Loucy (cell line): Measurements from ENCODE around the gene ATP11B.

Experiments used
- CTCF ChIP-seq: fragments of 200-600 bp; sonication (generic); conservative IDR thresholded peaks from 2 replicates; pipeline ENCODE4 v1.5.1; 2014; ENCODE audit warnings: mild to moderate bottlenecking, antibody characterized with exemption, low read length
- EZH2phosphoT487 ChIP-seq: fragments of 200-600 bp; IDR thresholded peaks from 2 replicates; pipeline ENCODE4 v1.6.1; 2018; ENCODE audit warnings: antibody characterized with exemption, mild to moderate bottlenecking, moderate library complexity, borderline replicate concordance

- TF ChIP-seq EZH2phosphoT487, result no peak
- TF ChIP-seq CTCF, result no peak
Observed at GRCh38 chr3:182959474-182960350, 166.4 kb downstream of the ATP11B start.
